VCaP (cell line): ENCODE results near the gene XRCC3.

Source experiments
- H3K27ac ChIP-seq: fragments of 450-650 bp; 2 replicates; pipeline ENCODE4 v1.5.1; 2017
- CTCF ChIP-seq: fragments of 450-650 bp; conservative IDR thresholded peaks from 2 replicates; pipeline ENCODE4 v1.5.1; 2017; ENCODE audit warnings: mild to moderate bottlenecking, moderate library complexity

The XRCC3 gene

GRCh38 chr14:103699261-103699661 is 16.0 kb downstream of the XRCC3 start:
- H3K27ac ChIP-seq: peak overlapping the region; percentile 85
- TF ChIP-seq CTCF: no peak

- no peak for TF ChIP-seq CTCF
- peak overlapping the region; percentile 85 for H3K27ac ChIP-seq
Measured at GRCh38 chr14:103698380-103699260, 16.6 kb downstream of the XRCC3 start.

GRCh38 chr14:103697603-103698379 is 17.5 kb downstream of the XRCC3 start:
- TF ChIP-seq CTCF: no peak
- H3K27ac ChIP-seq: peak overlapping the region; percentile 85

- TF ChIP-seq CTCF: no peak
- H3K27ac ChIP-seq: peak overlapping the region; percentile 85
Measured at GRCh38 chr14:103697206-103697602, 18.0 kb downstream of the XRCC3 start.

GRCh38 chr14:103696466-103697071 is 18.7 kb downstream of the XRCC3 start:
- TF ChIP-seq CTCF: no peak
- peak overlapping the region; percentile 85 for H3K27ac ChIP-seq

GRCh38 chr14:103696070-103696402 is 19.2 kb downstream of the XRCC3 start:
- H3K27ac ChIP-seq: no peak overlapping the region

More at GRCh38 chr14:103696070-103696402, 19.2 kb downstream of the XRCC3 start:
- no peak for TF ChIP-seq CTCF
